Measurements from ENCODE around the gene ZNF581.

ZNF581 gene

DNA sequence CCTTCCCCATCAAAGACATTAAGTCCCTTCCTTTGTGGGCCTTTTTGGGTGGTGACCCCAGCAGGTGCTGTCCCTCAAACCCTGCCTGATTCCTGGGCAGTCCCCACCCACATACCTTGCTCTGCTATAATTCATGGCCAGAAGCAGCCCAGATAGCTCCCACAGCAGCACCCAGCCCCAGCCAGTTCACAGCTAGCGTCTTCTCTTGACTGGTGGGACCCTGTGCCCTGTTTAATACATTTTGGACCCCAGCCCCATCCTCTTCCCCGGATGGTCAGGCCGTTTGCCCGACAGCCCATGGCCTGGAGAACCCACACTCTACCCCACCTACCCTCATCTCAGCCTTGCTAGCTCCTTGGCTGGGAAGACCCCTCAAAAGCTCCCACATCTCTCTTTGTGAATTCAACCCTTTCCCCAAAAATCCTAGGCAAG lies 6.7 kb downstream of the ZNF581 start:
- no peak for DNase-seq

DNA sequence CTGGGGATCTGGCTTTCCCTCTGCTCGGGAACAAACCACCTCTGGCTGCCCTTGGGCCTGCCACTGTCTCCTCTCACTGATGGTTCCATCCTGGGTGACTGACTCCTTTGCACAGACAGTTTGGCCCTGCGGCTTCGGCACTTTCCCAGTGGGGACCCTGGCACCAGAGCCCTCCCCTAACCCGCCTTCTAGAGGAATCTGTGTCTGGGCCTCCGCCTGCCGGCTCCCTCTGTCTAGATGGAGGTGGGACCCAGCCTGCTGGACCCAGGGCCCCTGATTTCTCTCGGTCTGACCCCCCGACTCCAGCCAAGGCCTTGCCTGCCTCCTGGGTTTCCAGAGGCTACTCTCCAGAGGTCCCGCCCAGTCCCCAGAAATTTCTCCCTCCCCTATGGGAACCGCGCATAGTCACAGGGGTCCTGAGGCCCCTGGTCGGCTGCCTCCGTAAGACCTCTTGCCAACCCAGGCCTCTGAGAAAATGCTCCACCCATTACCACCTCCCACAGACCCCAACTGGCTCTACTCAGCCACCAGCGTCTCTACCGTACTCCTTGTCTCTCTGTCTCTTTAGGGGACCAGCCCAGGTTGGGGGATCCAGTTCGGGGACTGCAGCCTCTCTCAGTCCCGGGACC lies 7.3 kb downstream of the ZNF581 start:
- DNase-seq = no peak

DNA sequence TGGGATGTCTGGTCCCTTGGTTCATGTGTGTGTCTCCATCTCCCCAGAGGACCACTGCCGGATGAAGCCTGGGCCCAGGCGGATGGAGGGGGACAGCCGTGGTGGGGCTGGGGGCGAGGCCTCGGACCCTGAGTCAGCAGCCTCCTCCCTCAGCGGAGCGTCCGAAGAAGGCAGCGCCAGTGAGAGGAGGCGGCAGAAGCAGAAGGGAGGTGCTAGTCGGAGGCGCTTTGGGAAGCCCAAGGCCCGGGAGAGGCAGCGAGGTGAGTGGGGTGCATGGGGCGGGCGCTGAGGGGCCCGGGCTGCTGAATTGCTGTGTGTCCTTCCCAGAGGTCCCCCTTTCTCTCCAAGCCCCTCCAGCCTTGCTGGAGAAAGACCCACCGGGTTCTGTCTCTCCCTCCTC lies 7.8 kb downstream of the ZNF581 start:
- no peak for DNase-seq

DNA sequence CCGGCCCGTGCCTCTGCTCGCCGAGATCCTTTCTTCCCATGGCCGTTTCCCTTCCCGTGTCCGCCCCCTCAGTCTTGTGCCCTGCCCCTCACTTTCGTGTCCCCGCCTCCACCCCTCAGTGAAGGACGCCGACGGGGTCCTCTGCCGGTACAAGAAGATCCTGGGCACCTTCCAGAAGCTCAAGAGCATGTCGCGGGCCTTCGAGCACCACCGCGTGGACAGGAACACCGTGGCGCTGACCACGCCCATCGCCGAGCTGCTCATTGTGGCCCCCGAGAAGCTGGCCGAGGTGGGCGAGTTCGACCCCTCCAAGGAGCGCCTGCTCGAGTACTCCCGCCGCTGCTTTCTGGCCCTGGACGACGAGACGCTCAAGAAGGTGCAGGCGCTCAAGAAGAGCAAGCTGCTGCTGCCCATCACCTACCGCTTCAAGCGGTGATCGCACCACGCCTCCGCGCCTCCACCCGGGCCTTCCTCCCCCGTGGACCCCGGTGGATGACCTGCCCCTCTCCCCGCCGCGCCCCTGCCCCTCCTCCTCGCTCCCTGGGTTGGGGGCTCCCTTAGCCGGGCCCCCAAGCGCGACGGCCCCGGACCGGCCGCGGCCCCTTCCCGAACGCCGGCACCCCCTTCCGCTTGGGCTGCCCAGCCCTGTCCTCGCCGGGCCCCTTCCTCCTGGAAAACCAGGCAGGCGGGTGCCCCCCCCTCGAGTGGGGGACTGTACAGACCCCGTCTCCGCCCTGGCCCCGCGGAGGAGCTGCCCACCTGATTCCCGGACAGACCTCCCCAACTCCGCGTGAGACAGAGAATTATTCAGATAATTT lies 9.1 kb downstream of the ZNF581 start:
- DNase-seq = no peak

DNA sequence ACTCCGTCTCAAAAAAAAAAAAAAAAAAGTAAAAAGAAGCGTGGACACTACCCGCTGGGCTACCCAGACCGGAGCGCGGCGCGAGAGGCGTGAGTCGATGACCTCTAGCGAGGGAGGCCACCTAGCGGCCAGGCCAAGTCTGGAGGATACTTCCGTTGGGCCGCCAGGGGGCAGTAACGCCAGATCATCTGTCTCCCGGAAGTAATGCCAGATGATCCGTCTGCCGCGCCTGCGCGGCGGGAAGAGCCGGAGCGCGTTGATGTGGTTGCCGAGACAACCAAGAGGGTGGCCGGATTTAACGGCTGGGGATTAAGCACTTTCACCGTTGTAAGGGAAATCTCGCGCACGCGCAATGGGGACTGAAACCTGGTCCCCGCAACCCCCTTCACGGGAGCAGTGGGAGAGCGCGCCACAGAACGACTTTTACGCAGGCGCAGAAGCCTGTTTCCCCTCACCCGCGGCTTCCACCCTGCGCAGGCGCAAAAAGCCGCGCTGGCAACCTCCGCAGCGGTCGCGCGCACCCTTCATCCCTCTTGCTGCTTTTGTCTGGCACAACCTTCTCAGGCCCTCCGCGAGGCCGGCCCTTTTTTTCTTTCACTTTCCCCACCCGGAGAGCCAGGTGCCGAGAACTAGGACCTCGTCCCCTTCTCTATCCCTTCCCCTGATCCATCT lies 10.3 kb downstream of the ZNF581 start:
- DNase-seq = peak; percentile 95 to 96

DNA sequence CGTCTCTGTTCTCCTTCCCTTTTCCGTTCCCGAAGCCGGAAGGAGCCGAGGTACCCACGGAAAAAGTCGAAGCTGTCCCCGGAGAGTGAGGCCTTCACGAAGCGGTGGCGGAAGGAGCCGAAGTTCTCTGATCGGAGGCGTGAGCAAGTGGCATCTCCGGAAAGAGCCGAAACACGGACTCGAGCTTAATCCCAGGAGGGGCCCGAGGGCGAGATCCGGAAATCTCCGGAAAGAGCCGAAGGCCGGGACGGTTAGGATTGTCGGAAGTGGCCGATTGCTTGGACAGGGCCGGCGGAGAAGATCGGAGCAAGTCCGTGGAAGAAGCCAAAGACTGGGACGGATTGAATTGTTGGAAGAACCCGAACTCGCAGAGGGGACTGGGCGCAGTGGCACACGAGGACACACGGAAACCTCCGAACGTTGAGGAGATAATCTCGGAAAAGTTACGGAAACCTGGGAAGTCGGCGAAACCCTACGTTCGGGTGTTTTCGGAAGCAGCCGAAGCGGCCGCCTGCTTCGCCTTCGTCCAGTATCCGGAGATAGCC lies 10.9 kb downstream of the ZNF581 start:
- DNase-seq = peak; percentile 96 to 97

DNA sequence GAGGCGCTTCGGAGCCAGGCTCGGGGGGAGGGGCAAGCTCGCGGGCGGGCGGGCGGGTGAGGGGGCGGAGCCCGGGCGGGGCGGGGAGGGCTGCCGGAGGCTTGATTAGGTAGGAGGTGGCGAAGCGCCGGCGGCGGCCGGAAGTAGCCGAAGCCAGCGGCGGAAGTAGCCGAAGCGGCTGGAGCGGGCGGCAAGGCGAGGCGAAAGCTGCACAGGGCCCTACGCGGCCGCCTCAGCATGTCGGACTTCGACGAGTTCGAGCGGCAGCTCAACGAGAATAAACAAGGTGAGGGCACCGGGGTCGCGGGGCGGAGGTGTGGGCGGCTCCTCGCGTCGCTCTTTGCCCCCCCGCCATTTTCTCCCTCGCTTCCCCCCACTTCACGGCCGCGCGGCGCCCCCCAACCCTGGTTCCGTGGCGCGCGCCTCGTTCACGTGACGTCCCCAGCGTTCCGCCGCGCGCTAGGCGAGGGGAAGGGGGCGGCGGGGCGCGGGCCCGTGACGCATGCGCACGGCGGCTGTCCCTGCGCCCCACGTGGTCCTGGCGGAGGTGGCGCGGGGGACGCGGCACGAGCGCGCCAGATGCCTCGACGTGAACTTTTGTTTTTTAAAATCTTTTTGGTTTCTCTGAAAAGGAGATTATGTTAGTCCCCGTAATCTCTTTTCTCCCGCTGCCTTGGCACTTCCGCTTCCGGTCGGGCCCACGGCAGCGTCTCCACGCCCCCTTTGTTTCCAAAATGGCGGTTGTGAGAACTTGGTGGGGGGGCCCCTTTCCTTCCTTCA lies 11.6 kb downstream of the ZNF581 start, which contains the start of gene U2AF2:
U2AF2 (plus strand) TSS at position 168 of the 780 bp plus-strand sequence; CDS start at position 238, 70 bp downstream.
- DNase-seq = peak; percentile 91 to 92

DNA sequence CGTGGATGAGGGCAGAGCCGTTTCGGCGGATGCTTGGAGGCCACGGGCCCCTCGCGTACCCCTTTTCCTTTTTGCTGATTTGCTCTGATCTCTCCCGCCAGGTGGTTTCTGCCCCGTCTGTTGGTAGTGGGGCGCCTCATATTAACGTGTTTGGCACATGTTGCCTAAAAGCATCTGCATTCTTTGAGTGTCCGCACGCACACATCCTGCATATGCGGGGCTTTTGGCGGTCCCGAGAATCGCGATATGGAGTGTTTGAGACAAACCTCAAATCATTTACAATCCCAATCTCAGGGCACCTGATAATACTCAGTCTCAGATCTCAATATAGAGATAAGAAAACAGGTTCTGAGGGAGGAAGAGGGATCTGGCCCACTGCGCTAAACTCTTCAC lies 12.2 kb downstream of the ZNF581 start:
- DNase-seq = no peak

DNA sequence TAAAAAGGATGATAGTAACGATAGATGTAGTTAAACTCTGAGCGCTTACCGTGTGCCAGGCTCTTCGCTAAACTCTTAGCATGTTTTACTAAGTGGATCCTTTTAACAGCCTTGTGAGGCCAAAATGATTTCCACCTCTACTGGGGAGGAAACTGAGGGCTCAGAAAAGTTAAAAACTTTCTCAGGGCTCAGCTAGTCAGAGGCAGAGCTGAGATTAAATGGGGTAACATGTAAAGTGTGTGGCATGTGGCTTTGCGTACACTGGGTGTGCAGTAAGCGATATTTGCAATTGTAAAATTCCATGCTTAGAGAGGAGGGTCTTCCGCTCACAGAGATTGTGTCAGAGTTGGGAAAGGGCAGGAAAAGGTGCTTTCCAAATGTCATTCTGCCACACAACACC lies 13.1 kb downstream of the ZNF581 start:
- DNase-seq = no peak

DNA sequence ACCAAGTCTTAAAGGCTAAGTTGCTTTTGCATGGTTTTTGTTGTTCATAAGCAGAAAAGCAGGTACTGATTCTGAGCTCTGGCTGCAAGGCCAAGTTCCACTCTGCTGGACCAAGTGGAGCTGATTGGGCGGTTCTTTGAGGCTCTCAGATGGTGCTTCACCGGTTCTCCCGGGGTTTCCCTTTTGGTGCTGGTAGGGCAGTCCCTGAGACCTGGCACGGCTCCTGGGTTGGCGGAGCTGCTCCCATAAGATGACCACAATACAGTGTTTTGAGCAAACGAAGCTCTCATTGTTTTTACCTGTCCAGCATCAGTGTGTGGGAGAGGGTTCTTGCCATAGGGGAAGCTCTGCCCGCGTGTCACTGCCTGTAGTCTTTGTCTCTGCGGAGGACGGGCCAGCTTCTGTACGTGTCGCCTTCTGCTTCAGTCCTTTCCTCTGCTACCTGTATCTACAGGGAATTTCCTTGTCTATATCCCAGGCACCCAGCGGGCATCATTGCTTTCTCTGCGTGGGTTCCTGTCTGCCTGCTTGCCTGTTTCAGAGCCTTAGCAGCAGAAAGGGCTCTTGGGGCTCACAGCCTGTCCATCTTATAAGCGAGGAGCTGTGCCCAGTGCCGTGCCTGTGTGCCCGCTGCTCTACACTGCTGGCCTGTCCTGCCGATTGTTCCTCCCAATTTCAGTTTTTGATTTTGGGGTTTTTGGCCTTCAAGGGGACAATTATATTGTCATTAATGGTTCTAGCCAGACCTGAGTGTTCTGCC lies 13.7 kb downstream of the ZNF581 start:
- DNase-seq = no peak

DNA sequence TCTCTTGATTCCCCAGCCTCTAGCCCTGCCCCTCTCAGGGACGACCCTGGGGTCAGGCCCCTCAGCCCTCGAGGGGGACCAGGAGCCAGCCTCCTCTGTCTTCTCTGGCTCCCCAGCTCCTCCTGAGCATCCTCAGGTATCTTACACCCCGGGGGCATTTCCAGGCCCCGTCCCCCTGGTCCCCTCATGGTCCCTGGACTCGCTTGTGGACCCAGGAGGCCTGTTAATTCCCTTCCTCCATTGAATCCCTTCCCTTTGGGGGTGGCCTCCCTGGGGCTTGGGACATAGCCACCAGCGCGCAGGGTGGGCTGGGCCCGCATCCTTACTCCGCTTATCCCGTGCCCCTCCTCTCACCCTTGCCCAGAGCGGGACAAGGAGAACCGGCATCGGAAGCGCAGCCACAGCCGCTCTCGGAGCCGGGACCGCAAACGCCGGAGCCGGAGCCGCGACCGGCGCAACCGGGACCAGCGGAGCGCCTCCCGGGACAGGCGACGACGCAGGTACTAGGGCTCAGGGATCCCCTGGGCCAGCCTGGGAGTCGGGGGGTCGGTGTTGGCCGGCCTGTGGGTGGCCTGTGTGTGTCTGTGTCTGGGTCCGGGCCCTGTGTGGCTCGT lies 15.5 kb downstream of the ZNF581 start:
- no peak for DNase-seq

DNA sequence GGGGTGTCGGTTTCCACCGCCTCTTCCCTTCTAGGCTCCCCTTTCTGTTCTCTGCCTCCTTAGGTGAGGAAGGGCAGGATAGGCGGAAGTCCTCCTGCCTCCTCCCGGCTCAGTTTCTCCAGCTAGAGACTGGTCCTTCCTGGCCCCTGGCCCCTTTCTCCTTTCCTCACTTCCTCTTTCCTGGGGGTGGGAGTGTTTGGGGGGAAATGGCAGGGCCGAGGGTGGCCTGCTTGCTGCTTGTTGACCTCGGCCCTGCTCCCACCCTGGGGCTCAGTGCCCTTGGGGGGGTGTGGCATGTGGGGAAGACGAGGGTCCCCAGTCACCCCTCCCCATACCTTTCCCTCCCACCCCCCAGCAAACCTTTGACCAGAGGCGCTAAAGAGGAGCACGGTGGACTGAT lies 16.4 kb downstream of the ZNF581 start:
- DNase-seq = no peak

DNA sequence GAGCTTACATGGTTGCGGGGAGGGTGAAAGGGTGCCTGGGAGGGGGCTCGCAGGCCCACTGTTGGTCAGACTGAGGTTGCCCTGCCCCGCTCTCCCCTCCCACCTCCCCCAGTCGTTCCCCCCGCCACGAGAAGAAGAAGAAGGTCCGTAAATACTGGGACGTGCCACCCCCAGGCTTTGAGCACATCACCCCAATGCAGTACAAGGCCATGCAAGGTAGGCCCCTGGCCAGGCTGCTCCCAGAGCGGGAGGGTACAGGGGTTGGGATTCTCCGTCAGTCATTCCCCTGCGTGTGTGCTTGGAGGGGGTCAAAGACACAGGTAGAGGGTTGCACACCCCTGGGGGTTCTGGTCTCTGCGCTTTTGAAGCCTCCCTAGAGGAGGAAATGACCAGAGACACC lies 17.0 kb downstream of the ZNF581 start:
- no peak for DNase-seq

DNA sequence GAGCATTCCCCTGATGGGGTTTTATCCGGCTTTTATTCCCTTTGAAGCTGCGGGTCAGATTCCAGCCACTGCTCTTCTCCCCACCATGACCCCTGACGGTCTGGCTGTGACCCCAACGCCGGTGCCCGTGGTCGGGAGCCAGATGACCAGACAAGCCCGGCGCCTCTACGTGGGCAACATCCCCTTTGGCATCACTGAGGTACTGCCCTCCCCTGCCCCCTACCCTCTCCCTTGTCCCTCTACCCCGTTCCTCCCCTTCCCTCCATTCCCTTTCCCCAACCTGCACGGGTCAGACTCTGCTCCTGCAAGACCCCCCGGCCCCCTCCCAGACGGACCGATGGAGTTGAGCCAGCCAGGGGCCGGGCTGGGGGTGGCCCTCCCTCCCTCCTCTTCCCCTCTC lies 17.5 kb downstream of the ZNF581 start:
- DNase-seq = no peak

DNA sequence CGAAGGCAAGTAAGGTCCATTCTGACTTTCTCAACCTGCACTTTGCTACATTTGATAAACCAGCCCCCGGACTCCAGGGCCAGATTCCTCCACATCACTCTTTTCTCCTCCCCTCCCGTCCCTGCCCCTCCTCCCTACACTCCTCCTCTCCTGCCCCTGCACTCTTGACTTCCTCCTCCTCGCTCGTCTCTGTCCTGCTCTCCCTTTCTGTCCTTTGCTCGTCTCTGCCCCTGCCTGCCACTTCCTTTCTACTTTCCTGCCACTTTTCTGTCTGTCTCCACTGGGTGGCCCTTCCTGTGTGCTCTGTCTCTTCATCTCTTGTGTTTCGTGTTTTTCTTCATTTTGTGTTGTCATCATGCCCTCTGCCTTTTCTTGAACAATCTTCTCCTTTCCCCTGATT lies 18.4 kb downstream of the ZNF581 start:
- DNase-seq = no peak

DNA sequence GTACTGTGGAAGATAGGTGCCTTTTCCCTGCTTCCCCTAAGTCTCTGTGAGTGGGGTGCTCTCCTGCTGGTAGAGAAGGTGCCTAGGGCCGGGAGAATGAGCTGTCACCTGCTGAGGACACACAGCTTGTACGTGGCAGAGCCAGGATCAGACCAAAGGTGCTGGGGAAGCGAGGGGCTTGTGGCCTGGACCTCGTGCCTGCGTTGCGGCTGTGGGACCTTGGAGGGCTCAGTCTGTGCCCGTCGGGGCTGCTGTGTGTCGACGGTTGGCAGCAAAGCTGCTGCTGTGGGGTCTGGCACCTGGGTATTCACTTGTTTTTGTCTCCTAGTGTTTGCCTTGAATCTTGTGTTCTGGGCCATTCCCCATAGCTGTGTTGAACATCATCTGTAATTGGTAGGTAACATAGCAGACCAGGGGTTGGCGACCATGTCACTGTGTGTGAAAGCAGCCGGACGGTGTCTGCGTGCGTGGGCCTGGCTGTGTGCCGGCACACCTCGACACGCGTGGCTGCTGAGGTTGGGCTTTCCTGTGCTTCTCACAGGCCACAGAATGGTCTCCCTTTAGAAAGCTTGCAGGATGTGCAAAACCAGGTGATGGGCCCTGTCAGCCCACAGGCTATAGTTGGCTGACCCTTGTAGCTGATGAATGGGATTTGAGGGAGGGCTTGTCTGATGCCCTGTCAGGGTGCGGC lies 20.5 kb downstream of the ZNF581 start:
- DNase-seq = no peak

DNA sequence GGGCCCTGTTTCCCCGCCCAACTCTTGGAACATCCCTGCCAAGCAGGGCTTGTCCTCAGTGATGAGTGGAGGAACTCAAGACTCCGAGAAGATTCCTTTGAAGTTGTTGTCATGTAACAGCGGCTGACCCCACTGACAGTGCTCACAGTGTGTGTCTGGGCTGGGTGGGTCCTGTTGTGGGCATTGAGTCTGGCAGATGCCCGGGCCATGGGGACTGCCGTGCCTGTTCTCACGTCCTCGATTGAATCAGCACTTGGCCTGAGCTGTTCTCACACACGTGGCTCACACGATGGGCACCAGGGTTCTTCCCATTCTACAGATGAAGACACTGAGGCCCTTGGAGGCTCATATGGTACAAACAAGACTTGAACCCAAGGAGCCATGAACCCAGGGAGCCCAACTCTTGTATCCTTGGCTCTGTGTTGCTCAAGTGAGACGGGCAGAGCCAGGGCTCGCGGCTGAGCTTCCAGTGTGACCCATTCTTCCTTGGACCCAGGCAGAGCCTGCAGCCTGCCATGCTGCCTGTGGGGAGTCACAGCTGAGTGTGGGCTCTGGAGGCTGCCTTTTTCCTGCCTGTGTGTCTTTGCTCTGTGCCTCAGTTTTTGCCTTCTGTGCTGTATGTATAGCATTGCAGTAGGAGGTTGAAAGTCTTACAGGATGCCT lies 23.0 kb downstream of the ZNF581 start:
- DNase-seq = no peak

DNA sequence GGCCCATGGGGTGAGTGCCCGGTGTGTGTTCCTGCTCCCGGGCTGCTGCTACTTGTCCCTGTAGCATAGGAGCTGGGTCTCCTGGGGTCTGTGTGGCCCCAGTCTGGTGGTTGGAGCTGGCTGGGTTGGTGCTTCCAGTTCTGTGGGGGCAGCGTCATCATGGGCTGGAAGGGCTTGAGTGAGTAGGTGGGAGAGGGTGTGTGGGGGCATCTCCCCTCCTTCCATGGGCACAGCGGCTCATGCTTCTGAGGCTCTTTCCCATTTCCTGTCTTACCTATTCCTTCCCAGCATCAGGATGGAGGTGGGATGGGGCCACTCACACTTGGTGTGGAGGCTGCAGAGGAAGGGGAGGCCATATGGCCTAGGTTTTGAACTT lies 23.5 kb downstream of the ZNF581 start:
- no peak for DNase-seq

DNA sequence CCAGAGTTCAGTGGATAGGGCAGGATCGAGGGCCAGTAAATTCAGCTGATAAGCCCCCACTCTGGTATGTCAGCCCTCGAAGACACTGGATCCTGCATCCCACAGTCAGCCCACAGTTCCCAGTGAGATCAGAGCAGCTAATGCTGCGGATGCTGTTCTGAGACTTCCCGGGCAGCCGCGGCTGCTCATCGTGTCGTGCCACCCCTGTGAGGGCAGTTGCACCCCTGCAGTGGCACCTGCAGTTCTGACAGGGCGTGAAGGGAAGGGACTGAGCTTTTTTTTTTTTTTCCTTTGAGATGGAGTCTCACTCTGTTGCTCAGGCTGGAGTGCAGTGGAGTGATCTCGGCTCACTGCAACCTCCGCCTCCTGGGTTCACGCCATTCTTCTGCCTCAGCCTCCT lies 24.1 kb downstream of the ZNF581 start:
- no peak for DNase-seq

DNA sequence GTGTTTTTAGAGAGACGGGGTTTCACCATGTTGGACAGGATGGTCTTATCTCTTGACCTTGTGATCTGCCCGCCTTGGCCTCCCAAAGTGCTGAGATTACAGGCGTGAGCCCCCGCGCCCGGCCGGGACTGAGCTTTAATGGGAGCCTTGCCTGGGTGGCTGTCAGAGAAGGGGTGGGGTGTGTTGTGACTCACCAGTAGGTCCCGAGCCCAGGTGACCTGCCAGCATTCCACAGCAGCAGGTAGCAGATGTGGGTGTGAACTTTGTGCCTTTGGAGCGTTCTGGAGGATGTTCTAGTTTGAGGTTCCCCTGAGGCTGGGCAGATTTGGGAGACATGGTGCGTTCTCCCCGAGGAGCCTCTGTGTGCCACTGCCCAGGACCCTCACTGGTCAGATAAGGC lies 24.5 kb downstream of the ZNF581 start:
- DNase-seq = no peak
